Suprapubic skin (tissue), 3 donors: ENCODE data around the gene ARPC4.
"Not testable (repeated sequence)": the region's sequence is repeated elsewhere in the genome, so short reads cannot be mapped to it uniquely, and the experiment has no call there.

Source experiments
- CTCF ChIP-seq, 2 donors: fragments of 200-600 bp in 1 of 2; fragments of 450-650 bp in 1 of 2; sonication (generic) in 1 of 2; IDR thresholded peaks; one replicate each; pipeline ENCODE4 v1.5.1; 2016 to 2019; ENCODE audit warnings: antibody characterized with exemption in 2 of 2, mild to moderate bottlenecking in 1 of 2, moderate library complexity in 1 of 2
- POLR2A ChIP-seq, 2 donors: fragments of 450-650 bp; IDR thresholded peaks; one replicate each; pipeline ENCODE4 v1.6.1; 2017; ENCODE audit warnings: antibody characterized with exemption in 2 of 2, mild to moderate bottlenecking in 2 of 2, moderate library complexity in 2 of 2

- TF ChIP-seq CTCF (IDR thresholded peaks at IDR 0.05) = peak; percentile 42 to 43
- TF ChIP-seq POLR2A (IDR thresholded peaks at IDR 0.05) = not testable (repeated sequence)
These were observed 56.0 kb downstream of the ARPC4 start for GRCh38 chr3:9848860-9849259.
